Neural crest cell (in vitro differentiated cells): ENCODE results near the gene ZBTB20. TPM values are rescaled to one million over a fixed set of nuclear protein-coding genes. Genes with fewer than 3 reads are reported as not detected.

Source experiments
- DNase-seq: peaks from one replicate; pipeline ENCODE4 v3.0.0; 2021; ENCODE audit warnings: low read depth, mixed read lengths, low spot score
- H3K27ac Mint-ChIP-seq: one replicate; pipeline ENCODE4 v1.8.0; 2021; ENCODE audit warnings: mild to moderate bottlenecking, mixed read lengths; ENCODE audit not compliant: unreplicated experiment
- H3K27me3 Mint-ChIP-seq: 2 replicates; pipeline ENCODE4 v1.8.0; 2021; ENCODE audit warnings: low read depth, mild to moderate bottlenecking, mixed read lengths
- H3K36me3 Mint-ChIP-seq: 2 replicates; pipeline ENCODE4 v1.8.0; 2021; ENCODE audit warnings: low read depth, mild to moderate bottlenecking, mixed read lengths
- H3K4me1 Mint-ChIP-seq: 2 replicates; pipeline ENCODE4 v1.8.0; 2021; ENCODE audit warnings: mixed read lengths
- H3K4me3 Mint-ChIP-seq: one replicate; pipeline ENCODE4 v1.8.0; 2021; ENCODE audit warnings: mild to moderate bottlenecking, mixed read lengths
- H3K9me3 Mint-ChIP-seq: 2 replicates; pipeline ENCODE4 v1.8.0; 2021; ENCODE audit warnings: mixed read lengths
- CTCF ChIP-seq: fragments of 200-600 bp; sonication (generic); conservative IDR thresholded peaks from 2 replicates; pipeline ENCODE4 v1.5.0; 2021; ENCODE audit warnings: antibody characterized with exemption, mild to moderate bottlenecking
- total RNA-seq: library from RNA; stranded (reverse); gene quantifications from 2 replicates; pipeline ENCODE4 v1.2.1, GENCODE V29; 2021

ZBTB20 gene
- total RNA-seq, 1 donor from 2014 or later = 12.4 TPM

- no peak within 1 kb of the TSS for H3K4me3 Mint-ChIP-seq
- no peak for DNase-seq
- TF ChIP-seq CTCF = no peak
- H3K27me3 Mint-ChIP-seq = peaks cover 3% of the 10 kb centered on the region
- H3K4me1 Mint-ChIP-seq = no peaks in the 10 kb centered on the region
- no peaks in the 10 kb centered on the region for H3K36me3 Mint-ChIP-seq
- H3K27ac Mint-ChIP-seq = peak within 1 kb of the TSS; percentile 95
- H3K9me3 Mint-ChIP-seq = no peaks in the 10 kb centered on the region
Observed at GRCh38 chr3:114293838-114294535, 853.1 kb downstream of the ZBTB20 start, which contains the start of gene TIGIT. Gene TIGIT (plus strand): TSS chr3:114294028. CDS start chr3:114294062, 34 bp downstream.

GRCh38 chr3:114290911-114291901 lies 855.9 kb downstream of the ZBTB20 start:
- TF ChIP-seq CTCF = peak; percentile 68
- Mint-ChIP-seq H3K9me3 (peaks cover 1% of the 10 kb centered on the region), H3K4me1 (no peaks in the 10 kb centered on the region), H3K36me3 (no peaks in the 10 kb centered on the region), H3K27ac (no peak overlapping the region), H3K27me3 (peaks cover 3% of the 10 kb centered on the region), H3K4me3 (no peak overlapping the region)
- DNase-seq = peak; percentile 72

GRCh38 chr3:114286266-114286665 lies 860.8 kb downstream of the ZBTB20 start:
- H3K9me3 Mint-ChIP-seq = peaks cover 9% of the 10 kb centered on the region
- DNase-seq = no peak
- H3K4me1 Mint-ChIP-seq = no peaks in the 10 kb centered on the region
- no peaks in the 10 kb centered on the region for H3K27me3 Mint-ChIP-seq
- TF ChIP-seq CTCF = no peak
- H3K36me3 Mint-ChIP-seq = peaks cover 4% of the 10 kb centered on the region
- no peak overlapping the region for H3K4me3 Mint-ChIP-seq
- H3K27ac Mint-ChIP-seq = no peak overlapping the region

GRCh38 chr3:114285648-114286230 lies 861.3 kb downstream of the ZBTB20 start:
- Mint-ChIP-seq H3K27me3 (no peaks in the 10 kb centered on the region), H3K4me1 (no peaks in the 10 kb centered on the region), H3K4me3 (no peak overlapping the region), H3K27ac (no peak overlapping the region), H3K9me3 (peaks cover 9% of the 10 kb centered on the region), H3K36me3 (peaks cover 4% of the 10 kb centered on the region)
- DNase-seq = no peak
- no peak for TF ChIP-seq CTCF

- no peak for TF ChIP-seq CTCF
- Mint-ChIP-seq H3K4me3 (no peak overlapping the region), H3K27me3 (no peaks in the 10 kb centered on the region), H3K4me1 (no peaks in the 10 kb centered on the region), H3K27ac (no peak overlapping the region), H3K9me3 (peaks cover 9% of the 10 kb centered on the region), H3K36me3 (peaks cover 4% of the 10 kb centered on the region)
- no peak for DNase-seq
Observed at GRCh38 chr3:114284644-114285043, 862.4 kb downstream of the ZBTB20 start.
